ENCODE measurements around the gene HAAO.
"Not testable (repeated sequence)": the region's sequence is repeated elsewhere in the genome, so short reads cannot be mapped to it uniquely, and the experiment has no call there.

Gene HAAO

DNA sequence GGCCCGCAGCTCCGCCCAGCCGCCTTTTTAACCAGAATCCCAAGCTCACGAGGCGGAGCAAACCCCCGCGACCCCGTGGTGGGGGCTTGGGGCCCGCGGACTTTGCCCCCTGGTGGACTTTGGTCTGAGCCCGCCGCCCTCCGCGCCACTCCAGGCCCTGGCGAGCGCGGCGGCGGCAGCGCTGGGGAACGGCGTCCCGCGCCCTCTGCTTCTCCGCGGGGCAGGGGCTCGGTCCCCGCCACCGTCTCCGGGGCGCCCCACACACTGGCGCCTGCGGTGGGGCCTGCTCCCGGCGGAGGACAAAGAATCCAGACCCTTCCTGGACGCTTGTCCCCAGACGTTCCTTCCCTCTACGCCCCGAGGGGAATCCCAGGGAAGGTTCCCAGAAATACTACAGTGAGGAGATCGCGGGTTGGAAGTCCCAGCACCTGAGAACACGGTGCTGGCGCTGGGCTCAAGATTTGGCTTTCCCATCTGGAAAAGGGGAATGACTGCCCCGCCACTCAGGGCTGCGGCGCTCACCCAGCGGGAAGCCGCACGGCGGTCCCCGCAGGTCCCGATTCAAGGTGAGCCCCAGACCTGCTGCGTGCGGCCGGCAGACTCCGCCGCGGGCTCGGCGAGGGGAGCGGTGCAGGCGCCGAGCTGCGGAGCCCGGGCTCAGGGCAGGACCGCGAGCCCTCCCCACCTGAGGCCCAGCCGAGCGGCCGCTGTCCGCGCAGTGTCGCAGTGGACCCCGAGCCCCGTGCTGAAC is at the start of gene HAAO:
Gene HAAO, minus strand, starts transcription at position 1 of the 751 bp plus-strand sequence. CDS start 47 bp downstream, outside the sequence.
- DNase-seq (ENCODE audit: low read depth, low spot score) = peak; percentile 53

GRCh38 chr2:42841344-42841743 is 49.0 kb upstream of the HAAO start:
- no peak for DNase-seq (ENCODE audit: low read depth, low spot score)

GRCh38 chr2:42840760-42841159 is 48.4 kb upstream of the HAAO start:
- no peak for DNase-seq (ENCODE audit: low read depth, low spot score)

DNA sequence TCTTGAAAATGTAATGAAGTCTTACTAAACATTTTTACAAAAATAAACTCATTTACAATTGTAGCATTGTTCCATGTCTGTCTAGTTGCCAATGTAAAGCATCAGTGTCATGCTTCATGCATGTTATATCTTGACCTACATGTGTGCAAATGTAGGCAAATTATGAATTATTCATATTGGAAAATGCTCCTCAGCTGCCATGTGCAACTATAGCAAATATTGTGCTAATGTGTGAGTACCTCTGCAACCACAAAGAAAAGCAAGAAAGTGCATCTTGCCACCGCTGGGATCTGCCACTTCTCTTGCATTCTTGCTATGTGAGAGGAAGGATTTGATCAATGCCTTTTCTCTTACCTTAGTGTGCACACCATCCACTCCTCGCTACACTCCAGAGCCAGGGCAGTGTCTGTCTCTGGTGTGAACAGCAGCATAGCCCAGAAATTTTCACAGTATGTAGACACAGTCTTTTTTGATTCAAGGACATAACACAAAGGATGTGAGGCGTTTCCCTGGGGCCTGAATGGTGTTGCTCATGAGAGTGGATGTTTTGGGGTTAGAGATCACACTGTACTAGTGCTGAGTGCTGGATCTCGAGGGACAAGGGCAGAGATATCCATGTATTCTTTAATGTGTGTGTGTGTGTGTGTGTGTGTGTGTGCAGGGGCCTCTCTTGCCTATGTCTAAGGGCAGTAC is 47.6 kb upstream of the HAAO start:
- no peak for DNase-seq (ENCODE audit: low read depth, low spot score)

- no peak for DNase-seq (ENCODE audit: low read depth, low spot score)
These were observed 45.8 kb upstream of the HAAO start for GRCh38 chr2:42838133-42838532.

- peak; percentile 96 for DNase-seq (ENCODE audit: low read depth, low spot score)
These were observed 43.4 kb upstream of the HAAO start for GRCh38 chr2:42835577-42836371.

- DNase-seq (ENCODE audit: low read depth, low spot score) = no peak
These were observed 41.8 kb upstream of the HAAO start for GRCh38 chr2:42834161-42834560.

GRCh38 chr2:42832289-42832634 is 39.9 kb upstream of the HAAO start:
- DNase-seq (ENCODE audit: low read depth, low spot score) = no peak

DNA sequence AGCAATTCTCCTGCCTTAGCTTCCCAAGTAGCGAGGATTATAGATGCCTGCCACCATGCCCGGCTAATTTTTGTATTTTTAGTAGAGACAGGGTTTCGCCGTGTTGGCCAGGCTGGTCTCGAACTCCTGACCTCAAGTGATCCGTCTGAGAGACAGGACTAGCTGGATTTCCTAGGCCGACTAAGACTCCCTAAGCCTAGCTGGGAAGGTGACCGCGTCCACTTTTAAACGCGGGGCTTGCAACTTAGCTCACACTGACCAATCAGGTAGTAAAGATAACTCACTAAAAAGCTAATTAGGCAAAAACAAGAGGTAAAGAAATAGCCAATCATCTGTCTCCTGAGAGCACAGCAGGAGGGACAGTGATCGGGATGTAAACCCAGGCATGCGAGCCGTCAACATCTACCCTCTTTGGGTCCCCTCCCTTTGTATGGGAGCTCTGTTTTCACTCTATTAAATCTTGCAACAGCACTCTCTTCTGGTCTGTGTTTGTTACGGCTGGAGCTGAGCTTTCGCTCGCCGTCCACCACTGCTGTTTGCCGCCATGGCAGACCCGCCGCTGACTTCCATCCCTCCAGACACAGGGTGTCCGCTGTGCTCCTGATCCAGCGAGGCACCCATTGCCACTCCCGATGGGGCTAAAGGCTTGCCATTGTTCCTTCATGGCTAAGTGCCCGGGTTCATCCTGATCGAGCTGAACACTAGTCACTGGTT is 39.3 kb upstream of the HAAO start:
- not testable (repeated sequence) for DNase-seq (ENCODE audit: low read depth, low spot score)

DNA sequence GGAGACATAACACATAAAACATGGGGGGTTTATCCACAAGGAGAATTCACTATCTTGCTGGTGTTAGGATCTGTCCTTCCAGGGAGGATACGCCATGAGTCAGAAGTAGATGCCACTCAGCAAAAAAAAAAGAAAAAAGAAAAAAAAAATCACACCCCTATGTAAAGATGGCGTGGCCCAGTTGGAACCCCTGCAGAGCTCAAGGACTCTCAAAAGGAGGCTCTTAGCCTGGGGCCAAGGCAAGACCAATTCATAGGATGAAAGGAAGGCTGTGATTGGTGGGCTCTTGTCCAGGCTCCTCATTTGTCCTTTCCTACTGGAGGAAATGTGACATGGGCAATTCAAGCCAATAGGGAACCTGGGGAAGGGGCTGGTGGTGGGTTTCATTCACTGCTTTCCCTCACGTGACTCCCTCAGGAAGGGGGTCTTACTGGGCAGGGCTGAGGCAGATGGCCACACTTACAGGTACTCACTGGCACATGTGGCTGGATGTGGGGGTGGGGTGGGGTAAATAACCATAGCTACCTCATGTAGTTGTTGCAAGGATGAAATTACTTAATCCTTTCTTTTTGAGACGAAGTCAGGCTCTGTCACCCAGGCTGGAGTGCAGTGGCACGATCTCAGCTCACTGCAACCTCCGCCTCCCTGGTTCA is 38.7 kb upstream of the HAAO start:
- DNase-seq (ENCODE audit: low read depth, low spot score) = no peak

- DNase-seq (ENCODE audit: low read depth, low spot score) = no peak
These were observed 37.5 kb upstream of the HAAO start for GRCh38 chr2:42829671-42830440.

- peak; percentile 88 for DNase-seq (ENCODE audit: low read depth, low spot score)
These were observed 36.4 kb upstream of the HAAO start for GRCh38 chr2:42828487-42829425.

GRCh38 chr2:42827647-42828486 is 35.5 kb upstream of the HAAO start:
- peak; percentile 92 for DNase-seq (ENCODE audit: low read depth, low spot score)

DNA sequence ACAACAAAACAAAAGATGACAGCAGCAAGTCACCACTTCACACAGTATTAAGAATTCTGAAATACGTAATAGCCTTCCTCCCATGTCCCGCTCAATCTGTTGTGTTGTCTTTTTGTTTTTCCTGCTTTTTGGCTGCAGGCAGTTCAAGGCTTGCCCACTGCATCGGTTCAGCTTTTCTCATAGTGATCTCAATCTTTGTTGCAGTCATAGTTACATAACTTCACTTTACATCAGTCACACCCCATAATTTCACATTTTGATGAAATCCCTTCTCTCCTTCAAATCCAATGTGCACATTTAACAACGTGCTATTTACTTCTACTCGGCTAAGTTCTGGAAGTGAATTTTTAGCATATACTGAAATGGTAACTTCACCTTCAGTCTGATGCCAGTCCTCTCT is 33.8 kb upstream of the HAAO start:
- no peak for DNase-seq (ENCODE audit: low read depth, low spot score)

- no peak for DNase-seq (ENCODE audit: low read depth, low spot score)
These were observed 32.0 kb upstream of the HAAO start for GRCh38 chr2:42824454-42824807.

- DNase-seq (ENCODE audit: low read depth, low spot score) = peak; percentile 56
These were observed 31.5 kb upstream of the HAAO start for GRCh38 chr2:42823744-42824453.

DNA sequence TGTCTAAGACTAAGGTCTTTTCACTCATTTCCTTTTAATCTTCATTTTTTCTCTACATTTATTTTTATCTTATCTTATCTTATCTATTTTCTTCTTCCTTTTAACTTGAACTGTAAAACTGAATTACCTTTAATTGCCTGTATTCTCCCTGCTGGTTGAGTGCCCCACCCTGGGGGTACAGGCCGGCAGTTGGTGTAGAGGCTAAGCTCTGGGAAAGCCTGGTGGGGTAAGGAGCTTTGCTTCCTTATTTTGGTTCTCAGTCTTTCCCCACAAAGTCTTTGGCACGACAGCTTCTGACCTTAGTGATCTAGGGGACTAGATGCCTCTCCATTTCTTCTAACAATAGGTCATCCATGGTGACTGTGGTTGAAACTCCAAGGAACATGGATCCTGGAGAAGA is 26.8 kb upstream of the HAAO start:
- DNase-seq (ENCODE audit: low read depth, low spot score) = no peak

GRCh38 chr2:42815726-42816125 is 23.3 kb upstream of the HAAO start:
- no peak for DNase-seq (ENCODE audit: low read depth, low spot score)

All from astrocyte of the hippocampus (primary cell).